ENCODE results near the gene IL4R.
"Not testable (repeated sequence)": the region's sequence is repeated elsewhere in the genome, so short reads cannot be mapped to it uniquely, and the experiment has no call there.

The IL4R gene

DNA sequence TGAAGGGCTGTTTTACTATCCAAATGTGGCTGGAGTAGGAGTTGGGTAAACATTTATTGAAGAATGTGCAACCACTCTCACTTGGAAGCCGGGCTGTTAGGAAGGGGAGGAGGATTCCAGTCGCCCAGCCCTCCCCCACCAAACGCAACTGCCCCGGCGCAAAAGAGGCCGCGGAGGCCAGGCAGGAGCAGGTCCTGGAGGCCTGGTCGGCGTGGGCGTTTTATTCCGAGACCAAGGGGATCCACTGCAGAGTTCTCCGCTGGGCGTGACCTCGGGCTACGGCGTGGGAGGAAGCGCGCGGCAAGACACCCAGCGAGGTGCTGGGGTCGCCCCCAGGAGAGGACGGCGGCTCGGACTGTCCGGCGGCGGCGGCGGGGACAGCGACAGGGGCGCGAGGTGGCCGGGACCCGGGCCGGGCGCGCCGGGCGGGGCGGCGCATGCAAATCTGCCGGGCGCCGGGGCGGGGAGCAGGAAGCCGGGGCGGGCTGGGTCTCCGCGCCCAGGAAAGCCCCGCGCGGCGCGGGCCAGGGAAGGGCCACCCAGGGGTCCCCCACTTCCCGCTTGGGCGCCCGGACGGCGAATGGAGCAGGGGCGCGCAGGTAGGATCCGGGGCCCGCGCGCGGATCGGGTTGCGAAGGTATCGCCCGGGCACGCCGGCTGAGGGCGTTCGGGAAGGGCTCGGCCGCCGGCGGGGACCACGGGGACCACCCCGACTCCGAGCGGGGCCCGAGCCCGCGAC, at the start of gene IL4R:
Gene IL4R, plus strand, starts transcription at position 553 of the 739 bp plus-strand sequence. CDS start 26,230 bp downstream, outside the sequence.
- DNase-seq, result peak; percentile 54

DNA sequence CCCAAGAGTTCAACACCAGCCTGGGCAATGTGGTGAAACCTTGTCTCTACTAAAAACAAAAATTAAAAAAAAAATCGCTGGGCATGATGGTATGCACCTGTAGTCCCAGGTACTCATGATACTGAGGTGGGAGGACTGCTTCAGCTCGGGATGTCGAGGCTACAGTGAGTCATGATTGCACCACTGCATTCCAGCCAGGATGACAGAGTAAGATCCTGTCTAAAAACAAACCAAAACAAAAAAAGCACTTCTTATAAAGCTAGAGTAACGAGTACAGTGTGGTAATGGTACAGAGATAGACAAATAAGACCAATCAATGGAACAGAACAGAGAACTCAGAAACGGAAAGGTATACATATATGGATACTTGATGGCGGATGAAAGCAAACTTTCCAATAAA, 49.6 kb upstream of the IL4R start:
- DNase-seq, result no peak

DNA sequence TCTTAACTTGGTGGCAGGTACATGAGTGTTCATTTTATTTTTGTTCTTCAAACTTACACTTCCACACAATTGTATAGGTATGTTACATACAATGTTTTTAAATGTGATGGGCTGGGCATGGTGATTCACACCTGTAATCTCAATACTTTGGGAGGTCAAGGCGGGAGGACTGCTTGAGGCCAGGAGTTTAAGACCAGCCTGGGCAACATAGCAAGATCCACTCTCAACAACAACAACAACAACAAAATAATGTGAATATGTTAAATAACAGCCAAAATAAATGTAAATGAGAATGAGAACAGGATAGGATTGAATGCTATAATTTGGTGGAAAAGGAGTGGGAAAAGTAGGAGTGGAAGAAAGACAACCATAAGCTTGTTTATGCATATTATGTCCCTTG, 47.8 kb upstream of the IL4R start:
- no peak for DNase-seq

DNA sequence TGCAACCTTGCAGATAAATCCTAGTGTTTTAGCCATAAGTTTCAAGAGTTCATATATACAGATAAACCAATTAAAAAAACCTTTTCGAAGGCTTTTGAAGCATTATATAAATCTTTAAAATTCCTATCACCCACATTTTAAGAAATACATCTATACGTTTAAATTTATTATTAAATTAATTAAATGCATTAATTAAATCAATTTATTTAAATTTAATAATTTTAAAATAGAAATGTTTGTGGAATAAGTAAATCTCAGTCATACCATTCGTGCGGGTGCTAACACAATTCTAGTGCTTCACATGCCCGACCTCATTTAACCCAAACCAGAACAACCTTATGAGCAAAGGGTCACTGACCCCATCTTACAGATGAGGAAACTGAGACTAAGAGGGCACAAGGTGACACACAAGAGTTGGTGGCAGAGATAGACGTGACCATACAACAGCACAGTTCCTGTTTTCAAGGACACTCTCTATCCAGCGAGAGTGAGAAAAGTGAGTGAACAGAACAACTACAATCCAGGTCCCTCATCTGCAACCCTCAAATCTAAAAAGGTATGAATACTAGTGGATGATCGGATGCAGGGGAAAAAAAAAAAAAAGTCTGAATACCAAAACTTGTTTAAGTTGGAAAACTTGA, 46.6 kb upstream of the IL4R start:
- no peak for DNase-seq

DNA sequence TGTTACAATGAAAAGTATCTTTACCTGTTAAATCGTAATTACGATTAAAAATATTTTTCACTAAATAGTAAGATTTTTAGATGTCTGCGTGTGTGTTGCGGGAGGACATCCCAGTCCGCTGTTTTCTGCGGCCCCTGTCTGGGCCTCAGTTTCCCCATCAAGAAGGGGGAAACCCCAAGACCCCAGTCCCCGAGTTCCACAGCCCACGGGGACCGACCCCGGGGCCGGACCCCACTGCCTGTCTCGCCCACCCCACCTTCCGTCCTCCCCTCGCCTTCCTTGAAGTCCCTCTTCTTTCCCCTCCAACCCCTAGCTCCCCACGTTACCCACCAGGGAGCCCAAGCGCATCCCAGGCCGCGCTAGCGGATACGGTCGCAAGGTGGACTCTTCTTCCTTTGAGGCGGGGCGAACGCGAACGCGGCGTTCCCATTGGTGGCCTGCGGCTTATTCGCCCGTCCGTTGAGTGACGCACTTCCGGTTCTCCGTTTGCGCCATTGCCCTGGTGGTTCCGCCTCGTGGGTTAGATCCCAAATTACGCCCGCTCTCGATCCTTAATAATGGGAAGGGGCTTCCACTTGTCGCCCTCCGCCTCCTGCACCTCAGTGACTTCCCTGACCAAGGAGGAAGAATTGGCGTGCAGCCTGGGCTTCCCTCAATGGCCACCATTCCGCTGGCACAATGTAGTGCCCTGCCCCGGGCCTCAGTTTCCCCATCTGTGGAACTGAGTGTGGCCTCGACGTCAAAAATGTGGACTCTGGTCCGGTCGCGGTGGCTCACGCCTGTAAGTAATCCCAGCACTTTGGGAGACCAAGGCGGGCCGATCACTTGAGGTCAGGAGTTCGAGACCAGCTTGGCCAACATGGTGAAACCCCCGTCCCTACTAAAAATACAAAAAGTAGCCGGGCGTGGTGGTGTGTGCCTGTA, 45.1 kb upstream of the IL4R start, which contains the start of gene NSMCE1:
Gene NSMCE1, minus strand, starts transcription at position 397 of the 924 bp plus-strand sequence. CDS start 11,202 bp downstream, outside the sequence.
- DNase-seq, result peak; percentile 93

DNA sequence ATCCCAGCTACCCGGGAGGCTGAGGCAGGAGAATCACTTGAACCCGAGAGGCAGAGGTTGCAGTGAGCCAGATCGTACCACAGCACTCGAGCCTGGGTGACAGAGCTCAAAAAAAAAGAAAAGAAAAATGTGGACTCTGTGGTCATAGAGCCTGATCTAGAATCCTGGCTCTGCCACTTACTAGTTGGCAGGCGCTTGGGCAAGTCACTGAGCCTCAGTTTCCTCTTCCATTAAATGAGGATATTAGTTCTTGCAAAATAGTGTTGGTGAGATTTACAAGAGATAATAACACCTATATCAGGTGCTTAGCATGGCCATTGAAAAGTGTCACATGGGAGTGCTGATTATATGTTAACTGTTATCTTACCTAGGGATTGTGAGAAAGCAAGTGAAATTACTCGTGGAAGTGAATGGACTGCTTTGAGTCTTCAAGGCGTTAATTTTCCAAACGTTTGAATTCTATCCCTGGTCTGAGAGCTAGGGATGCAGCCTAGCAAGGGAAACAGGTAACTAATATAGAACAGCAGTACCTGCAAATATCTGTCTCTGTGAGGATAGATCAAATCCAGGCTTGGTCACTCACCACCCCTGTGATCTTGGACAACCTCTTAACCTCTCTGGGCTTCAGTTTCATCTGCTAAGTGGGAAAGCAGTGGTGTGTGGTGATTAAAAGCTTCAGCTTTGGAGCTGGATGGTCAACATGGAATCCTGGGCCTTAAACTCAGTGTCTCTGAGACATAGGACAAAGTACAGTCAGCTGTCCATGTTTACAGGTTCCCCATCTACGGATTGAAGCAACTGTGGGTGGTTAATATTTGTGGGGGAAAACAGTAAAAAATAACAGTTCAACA, 44.2 kb upstream of the IL4R start:
- DNase-seq, result no peak

DNA sequence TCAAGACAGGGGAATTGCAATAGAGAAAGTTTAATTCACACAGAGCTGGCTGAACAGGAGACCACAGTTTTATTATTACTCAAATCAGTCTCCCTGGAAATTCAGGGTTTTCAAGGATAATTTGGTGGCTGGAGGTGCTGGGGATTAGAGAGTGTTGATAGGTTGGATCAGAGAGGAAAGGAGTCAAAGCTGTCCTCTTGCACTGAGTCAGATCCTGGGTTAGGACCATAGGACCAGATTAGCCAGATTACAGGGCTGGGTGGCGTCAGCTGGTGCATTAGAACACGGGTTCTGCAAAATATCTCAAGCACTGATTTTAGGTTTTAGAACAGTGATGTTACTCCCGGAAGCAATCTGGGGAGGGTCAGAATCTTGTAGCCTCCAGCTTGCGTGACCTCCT, 43.4 kb upstream of the IL4R start:
- DNase-seq, result no peak

DNA sequence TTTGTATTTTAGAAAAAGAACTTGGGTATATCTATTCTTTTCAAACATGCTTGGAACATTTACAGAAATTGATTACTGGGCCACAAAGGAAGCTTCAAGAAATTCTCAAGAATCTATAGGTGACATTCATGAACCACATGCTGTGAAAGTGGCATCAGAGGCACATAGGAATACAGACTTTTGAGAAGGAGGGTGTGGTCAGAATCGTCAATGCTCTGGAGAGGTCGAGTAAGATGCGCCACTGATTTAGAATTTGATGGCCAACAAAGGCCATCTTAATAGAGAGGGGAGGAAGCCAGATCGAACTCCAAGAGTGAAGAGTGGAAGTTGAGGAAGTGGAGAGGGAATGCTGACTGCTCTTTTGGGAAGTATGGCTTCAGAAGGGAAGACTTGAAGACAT, 41.7 kb upstream of the IL4R start:
- no peak for DNase-seq

DNA sequence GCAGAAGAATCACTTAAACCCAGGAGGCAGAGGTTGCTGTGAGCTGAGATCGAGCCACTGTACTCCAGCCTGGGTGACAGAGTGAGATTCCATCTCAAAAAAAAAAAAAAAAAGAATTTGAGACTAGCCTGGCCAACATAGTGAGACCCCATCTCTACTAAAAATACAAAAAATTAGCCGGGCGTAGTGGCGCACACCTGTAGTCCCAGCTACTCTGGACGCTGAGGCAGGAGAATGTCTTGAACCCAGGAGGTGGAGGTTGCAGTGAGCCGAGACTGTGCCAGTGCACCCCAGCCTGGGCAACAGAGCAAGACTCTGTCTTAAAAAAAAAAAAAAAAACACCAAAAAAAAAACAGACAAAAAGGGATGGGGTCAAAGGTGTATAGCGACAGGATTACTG, 41.1 kb upstream of the IL4R start:
- not testable (repeated sequence) for DNase-seq

DNA sequence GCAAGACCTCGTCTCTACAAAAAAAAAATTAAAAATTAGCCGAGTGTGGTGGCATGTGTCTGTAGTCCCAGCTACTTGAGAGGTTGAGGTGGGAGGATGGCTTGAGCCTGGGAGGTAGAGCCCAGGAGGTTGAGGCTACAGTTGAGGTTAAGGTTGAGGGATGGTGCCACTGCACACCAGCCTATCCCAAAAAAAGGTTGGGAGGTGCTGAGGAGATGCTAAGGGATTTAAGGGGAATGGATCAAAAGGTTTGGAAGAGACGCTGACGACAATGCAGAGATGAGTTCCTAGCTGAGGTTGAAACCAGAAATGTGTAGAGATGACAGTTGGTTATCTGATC, 40.5 kb upstream of the IL4R start:
- DNase-seq, result no peak

DNA sequence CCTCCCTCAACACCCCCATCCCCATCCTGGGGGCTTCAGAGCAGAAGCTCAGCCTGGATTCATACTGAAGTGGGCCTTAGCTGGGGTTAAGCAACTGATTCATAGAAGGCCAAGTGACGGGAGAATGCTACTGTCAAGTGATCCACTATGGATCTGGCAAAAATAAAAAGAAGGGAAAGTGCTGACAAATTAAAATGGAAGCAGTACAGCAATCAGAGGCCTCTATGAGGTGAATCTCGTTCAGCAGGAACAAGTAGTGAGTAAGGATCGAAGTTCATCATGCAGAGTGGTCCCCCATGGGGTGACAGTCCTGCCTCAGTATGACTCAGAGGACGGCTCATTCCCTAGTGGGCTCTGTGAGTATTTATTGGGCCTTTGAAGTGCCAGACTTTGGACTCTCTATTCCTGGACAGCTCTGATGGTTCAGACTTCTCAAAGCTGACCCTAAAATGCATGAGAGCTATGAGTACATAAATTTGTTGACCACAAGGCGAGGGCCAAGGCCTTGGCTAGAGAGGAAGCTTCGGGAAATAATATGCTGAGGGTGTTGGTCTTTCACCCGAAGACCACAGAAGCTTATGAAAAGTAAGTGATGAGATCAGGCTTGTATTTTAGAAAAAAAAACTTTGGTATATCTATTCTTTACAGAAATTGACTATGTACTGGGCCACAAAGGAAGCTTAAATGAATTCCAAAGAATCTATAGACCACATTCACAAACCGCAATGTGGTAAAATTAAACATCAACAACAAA, 39.9 kb upstream of the IL4R start:
- peak; percentile 84 for DNase-seq

DNA sequence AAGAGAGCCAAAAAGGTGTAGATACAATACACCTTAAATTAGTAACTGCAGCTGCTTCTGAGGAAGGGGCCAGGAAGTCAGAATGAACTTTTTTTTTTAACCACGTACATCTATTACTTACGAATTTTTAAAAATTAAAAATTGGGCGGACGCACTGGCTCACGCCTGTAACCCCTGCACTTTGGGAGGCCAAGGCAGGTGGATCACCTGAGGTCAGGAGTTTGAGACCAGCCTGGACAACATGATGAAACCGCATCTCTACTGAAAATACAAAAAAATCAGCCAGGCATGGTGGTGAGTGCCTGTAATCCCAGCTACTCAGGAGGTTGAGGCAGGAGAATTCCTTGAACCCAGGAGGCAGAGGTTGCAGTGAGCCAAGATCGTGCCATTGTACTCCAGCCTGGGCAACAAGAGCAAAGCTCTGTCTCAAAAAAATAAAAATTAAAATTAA, 39.3 kb upstream of the IL4R start:
- DNase-seq, result not testable (repeated sequence)

DNA sequence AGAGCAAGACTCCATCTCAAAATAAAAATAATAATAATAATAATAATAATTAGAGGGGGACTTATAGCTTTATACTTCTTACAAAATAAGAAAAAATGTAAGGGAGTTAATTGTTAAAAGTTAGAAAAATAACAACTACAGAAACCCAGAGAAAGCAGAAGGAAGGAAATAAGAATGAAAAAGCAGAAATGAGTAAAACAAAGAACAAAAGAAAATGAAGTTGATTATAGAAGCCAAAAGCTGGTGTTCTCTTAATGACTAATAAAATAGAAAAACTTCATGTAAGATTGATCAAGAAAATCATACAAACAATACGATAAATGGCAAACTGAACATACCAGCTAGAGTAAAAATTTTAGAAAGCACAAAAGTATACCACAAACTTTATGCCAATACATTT, 38.4 kb upstream of the IL4R start:
- no peak for DNase-seq

DNA sequence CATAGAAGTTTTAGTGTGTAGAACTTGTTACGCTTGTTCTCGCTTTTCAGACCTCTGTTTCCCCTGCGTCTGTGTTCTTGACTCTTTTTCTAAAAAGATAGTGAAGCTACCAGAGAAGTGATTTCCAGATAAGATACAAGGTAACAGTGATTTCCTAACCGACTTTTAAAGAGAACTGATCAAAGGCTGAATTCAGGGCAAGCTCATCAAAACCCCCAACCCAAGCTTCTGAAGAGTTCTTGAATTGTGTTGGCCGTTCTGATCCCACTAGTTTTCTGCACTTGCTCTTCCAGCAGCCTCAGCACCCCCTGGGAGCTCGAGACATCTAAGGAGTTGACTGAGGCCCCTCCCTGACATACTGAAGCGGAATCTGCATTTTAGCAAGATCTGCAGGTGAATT, 32.5 kb upstream of the IL4R start:
- peak; percentile 71 for DNase-seq

DNA sequence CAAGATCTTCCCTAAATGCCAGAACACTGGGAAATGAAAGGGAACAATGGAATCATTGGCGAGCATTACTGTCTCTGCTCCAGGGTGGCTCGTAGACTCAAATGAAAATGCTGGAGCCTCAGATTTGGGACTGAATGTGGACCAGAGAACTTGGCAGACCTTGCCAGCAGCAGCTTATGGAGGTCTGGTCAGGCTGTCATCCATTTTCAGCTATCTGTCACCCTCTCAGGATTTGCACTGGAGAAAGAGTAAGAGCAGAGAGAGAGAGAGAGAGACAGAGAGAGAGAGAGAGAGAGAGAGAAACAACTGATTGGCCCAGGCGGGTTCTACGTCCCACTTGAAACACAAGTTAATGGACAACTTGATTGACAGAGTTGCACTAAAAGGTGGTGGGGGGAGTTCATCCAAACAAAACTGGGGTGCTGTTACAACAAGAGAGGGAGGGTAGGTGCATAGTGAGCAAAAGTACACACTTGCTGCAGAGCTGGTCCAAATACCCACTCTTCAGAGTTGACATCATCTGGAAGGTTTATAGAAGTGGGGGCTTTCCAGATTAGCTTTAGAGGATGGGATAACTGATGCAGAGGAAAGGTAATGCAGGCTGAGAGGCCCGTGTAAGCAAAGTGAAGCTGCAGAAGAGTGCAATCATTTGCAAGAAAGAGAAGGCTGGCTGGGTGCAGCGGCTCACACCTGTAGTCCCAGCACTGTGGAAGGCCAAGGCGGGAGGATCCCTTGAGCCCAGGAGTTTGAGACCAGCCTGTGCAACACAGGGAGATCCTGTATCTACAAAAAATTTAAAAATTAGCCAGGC, 28.7 kb upstream of the IL4R start:
- DNase-seq, result no peak

DNA sequence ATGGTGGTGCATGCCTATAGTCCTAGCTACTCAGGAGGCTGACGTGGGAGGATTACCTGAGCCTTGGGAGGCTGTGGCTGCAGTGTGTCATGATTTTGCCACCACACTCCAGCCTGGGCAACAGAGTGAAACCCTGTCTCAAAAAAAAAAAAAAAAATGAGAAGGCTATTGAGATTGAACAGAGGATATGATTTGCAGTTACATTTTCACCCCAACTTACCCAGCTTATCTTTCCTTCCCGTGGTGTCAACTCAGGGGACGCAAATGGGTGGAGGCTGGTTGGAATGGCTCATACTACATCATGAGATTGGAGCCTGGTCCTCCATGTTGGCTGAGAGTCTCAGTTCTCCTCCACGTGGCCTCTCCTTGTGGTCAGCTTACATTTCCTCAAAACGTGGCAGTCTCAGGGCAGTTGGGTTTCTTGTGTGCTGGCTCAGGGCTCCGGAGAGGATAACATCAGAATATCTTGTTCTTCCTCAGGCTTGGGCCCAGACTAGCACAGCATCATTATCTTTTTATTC, 28.0 kb upstream of the IL4R start:
- DNase-seq, result no peak

DNA sequence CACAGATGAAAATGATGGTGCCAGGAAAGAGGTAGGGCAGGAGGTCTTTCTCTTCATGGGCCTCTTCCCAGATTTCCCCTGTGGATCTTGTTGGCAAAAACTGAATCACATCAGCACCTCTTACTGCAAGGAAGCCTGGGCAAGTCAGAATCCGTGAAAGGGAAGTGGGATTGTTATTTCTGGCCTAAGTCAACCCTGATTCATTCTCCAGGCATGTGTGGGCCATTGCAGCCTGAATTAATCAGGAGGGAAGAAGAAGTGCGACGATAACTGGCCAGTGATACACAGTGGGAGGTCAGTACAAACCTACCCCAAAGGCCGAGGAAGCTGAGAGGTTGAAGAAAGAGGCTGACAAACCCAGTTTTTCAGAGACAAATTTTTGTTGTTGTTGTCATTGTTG, 27.3 kb upstream of the IL4R start:
- no peak for DNase-seq

DNA sequence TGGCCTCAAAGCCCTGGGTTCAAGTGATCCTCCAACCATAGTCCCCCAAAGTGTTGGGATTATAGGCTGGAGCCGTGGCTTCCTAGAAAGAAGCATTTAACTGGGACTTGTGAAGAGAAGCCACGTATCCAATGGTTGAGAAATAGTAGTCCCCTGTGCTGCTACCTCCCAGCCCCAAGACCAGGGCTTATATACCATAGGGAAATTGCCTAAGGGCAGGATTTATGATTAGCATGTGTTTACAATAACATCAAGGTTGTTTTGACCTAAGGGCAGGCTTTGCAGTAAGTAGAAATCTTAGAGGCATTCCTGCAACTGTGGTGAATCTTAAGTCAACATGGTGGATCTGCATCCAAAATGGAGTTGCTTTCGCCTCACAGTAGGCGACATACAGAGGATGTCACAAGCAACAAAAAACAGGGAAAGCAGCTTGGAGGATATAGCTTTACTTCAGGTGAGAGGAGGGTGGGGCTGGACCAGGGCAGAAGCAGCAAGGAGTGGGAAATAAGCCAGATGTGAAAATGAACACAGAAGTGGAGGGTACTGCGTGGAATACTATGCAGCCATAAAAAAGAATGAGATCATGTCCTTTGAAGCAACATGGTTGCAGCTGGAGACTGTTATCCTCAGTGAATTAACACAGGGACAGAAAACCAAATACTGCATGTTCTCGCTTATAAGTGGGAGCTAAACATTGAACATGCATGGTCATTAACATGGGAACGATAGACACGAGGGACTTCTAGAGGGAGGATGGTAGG, 26.5 kb upstream of the IL4R start:
- DNase-seq, result no peak

DNA sequence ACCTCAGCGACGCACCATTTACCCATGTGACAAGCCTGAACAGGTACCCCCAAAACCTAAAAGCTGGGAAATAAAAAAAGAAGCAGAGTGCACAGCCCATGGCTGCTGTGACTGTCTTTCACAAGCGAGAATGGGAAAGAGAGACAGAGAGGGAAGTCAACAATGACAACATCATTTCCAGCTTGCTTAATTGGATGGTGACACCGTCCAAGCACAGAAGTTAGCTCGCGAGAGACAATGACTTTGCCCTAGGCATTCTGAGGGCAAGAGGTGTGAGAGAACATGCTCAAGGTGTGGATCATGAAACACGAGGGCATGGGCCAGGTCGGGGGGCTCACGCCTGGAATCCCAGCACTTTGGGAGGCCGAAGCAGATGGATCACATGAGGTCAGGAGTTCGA, 25.9 kb upstream of the IL4R start:
- DNase-seq, result no peak

DNA sequence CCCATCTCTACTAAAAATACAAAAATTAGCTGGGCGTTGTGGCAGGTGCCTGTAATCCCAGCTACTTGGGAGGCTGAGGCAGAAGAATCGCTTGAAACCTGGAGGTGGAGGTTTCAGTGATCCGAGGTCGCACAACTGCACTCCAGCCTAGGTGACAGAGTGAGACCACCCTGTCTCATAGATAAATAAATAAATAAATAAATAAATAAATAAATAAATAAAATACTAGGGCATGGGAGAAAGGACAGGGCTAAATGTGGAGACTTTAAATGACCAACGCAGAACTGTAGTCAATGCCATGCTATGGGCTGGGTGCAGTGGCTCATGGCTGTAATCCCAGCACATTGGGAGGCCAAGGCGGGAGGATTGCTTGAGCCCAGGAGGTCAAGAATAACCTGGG, 25.5 kb upstream of the IL4R start:
- DNase-seq, result not testable (repeated sequence)
